Jurkat, Clone E6-1 (cell line): Measurements from ENCODE around the gene HIBCH.
"Not testable (repeated sequence)": the region's sequence is repeated elsewhere in the genome, so short reads cannot be mapped to it uniquely, and the experiment has no call there.

Experiments
- DNase-seq: peaks from one replicate; pipeline ENCODE4 v3.0.0-alpha.2; 2011; ENCODE audit warnings: low read depth, low spot score
- H3K4me3 ChIP-seq: 2 replicates; pipeline ENCODE4 v1.5.1; 2011; ENCODE audit warnings: mild to moderate bottlenecking, low read length, control low read depth, moderate library complexity

HIBCH gene

GRCh38 chr2:190343536-190344275 is 24.1 kb upstream of the HIBCH start, which contains the start of gene INPP1:
Gene INPP1, plus strand, starts transcription at chr2:190343589. Its CDS starts 16,514 bp downstream, at chr2:190360103.
- no peak within 1 kb of the TSS for H3K4me3 ChIP-seq
- DNase-seq: no peak

GRCh38 chr2:190343089-190343535 is 23.5 kb upstream of the HIBCH start:
- no peak overlapping the region for H3K4me3 ChIP-seq
- DNase-seq: no peak

- no peak overlapping the region for H3K4me3 ChIP-seq
- DNase-seq: no peak
Observed at GRCh38 chr2:190342611-190343010, 23.0 kb upstream of the HIBCH start.

- DNase-seq: no peak
- no peak overlapping the region for H3K4me3 ChIP-seq
Observed at GRCh38 chr2:190340369-190340768, 20.7 kb upstream of the HIBCH start.

- no peak overlapping the region for H3K4me3 ChIP-seq
- DNase-seq: no peak
Observed at GRCh38 chr2:190339394-190339793, 19.8 kb upstream of the HIBCH start.

GRCh38 chr2:190338453-190338852 is 18.8 kb upstream of the HIBCH start:
- DNase-seq: no peak
- no peak overlapping the region for H3K4me3 ChIP-seq

- no peak for DNase-seq
- no peak overlapping the region for H3K4me3 ChIP-seq
Observed at GRCh38 chr2:190336420-190336819, 16.8 kb upstream of the HIBCH start.

- not testable (repeated sequence) for DNase-seq, H3K4me3 ChIP-seq
Observed at GRCh38 chr2:190335584-190335983, 16.0 kb upstream of the HIBCH start.

GRCh38 chr2:190335225-190335559 is 15.6 kb upstream of the HIBCH start:
- no peak for DNase-seq
- H3K4me3 ChIP-seq: no peak overlapping the region

- no peak for DNase-seq
- no peak overlapping the region for H3K4me3 ChIP-seq
Observed at GRCh38 chr2:190334479-190335224, 15.0 kb upstream of the HIBCH start.

GRCh38 chr2:190333928-190334327 is 14.3 kb upstream of the HIBCH start:
- no peak overlapping the region for H3K4me3 ChIP-seq
- DNase-seq: no peak

- no peak for DNase-seq
- H3K4me3 ChIP-seq: no peak overlapping the region
Observed at GRCh38 chr2:190333395-190333794, 13.8 kb upstream of the HIBCH start.

- no peak for DNase-seq
- no peak overlapping the region for H3K4me3 ChIP-seq
Observed at GRCh38 chr2:190328573-190329147, 9.0 kb upstream of the HIBCH start.

GRCh38 chr2:190327867-190328572 is 8.4 kb upstream of the HIBCH start:
- no peak for DNase-seq
- no peak overlapping the region for H3K4me3 ChIP-seq

GRCh38 chr2:190325588-190325987 is 6.0 kb upstream of the HIBCH start:
- no peak overlapping the region for H3K4me3 ChIP-seq
- no peak for DNase-seq

- DNase-seq: no peak
- H3K4me3 ChIP-seq: no peak overlapping the region
Observed at GRCh38 chr2:190323406-190323805, 3.8 kb upstream of the HIBCH start.

- DNase-seq: no peak
- H3K4me3 ChIP-seq: peak overlapping the region; percentile 79
Observed at GRCh38 chr2:190320696-190321095, 1.1 kb upstream of the HIBCH start.

GRCh38 chr2:190318931-190319554 is 583 bp downstream of the HIBCH start:
- no peak for DNase-seq
- H3K4me3 ChIP-seq: peak overlapping the region; percentile 79

- no peak for DNase-seq
- peak overlapping the region; percentile 79 for H3K4me3 ChIP-seq
Observed at GRCh38 chr2:190318514-190318913, 1.1 kb downstream of the HIBCH start.
